HG02798 (cell line): ENCODE data around the gene SIX4.
"Not testable (repeated sequence)": the region's sequence is repeated elsewhere in the genome, so short reads cannot be mapped to it uniquely, and the experiment has no call there.

Source experiments
- ATAC-seq: cut with Tn5 transposase; IDR thresholded peaks from one replicate; pipeline ENCODE4 v1.9.1; 2021; ENCODE audit warnings: mild to moderate bottlenecking; ENCODE audit not compliant: unreplicated experiment, poor library complexity

The SIX4 gene

GRCh38 chr14:60723907-60724618 lies at the start of gene SIX4:
TSS of gene SIX4 (minus strand) at chr14:60724351. CDS start at chr14:60724074, 277 bp downstream.
- ATAC-seq: peak; percentile 66

GRCh38 chr14:60773558-60773957 lies 49.4 kb upstream of the SIX4 start:
- ATAC-seq: peak; percentile 50

- no peak for ATAC-seq
These were observed 47.0 kb upstream of the SIX4 start for GRCh38 chr14:60771117-60771516.

GRCh38 chr14:60768602-60769001 lies 44.5 kb upstream of the SIX4 start:
- ATAC-seq: no peak

GRCh38 chr14:60760644-60761364 lies 36.7 kb upstream of the SIX4 start:
- no peak for ATAC-seq

GRCh38 chr14:60760209-60760608 lies 36.1 kb upstream of the SIX4 start:
- no peak for ATAC-seq

GRCh38 chr14:60758885-60759284 lies 34.7 kb upstream of the SIX4 start:
- peak; percentile 35 for ATAC-seq

- ATAC-seq: no peak
These were observed 33.4 kb upstream of the SIX4 start for GRCh38 chr14:60757567-60758002.

GRCh38 chr14:60756847-60757246 lies 32.7 kb upstream of the SIX4 start:
- no peak for ATAC-seq

- ATAC-seq: peak; percentile 99
These were observed 29.3 kb upstream of the SIX4 start for GRCh38 chr14:60753264-60754119.

- no peak for ATAC-seq
These were observed 20.4 kb upstream of the SIX4 start for GRCh38 chr14:60744566-60744965.

- no peak for ATAC-seq
These were observed 14.8 kb upstream of the SIX4 start for GRCh38 chr14:60738843-60739508.

GRCh38 chr14:60736494-60736893 lies 12.3 kb upstream of the SIX4 start:
- no peak for ATAC-seq

GRCh38 chr14:60735416-60735815 lies 11.3 kb upstream of the SIX4 start:
- ATAC-seq: no peak

- peak; percentile 96 for ATAC-seq
These were observed 10.5 kb upstream of the SIX4 start, which contains the start of gene MNAT1 for GRCh38 chr14:60734465-60735242. TSS of gene MNAT1 (plus strand) at chr14:60734761. CDS start at chr14:60734863, 102 bp downstream.

- no peak for ATAC-seq
These were observed 8.8 kb upstream of the SIX4 start for GRCh38 chr14:60732840-60733483.

GRCh38 chr14:60731291-60731690 lies 7.1 kb upstream of the SIX4 start:
- ATAC-seq: not testable (repeated sequence)

- peak; percentile 52 for ATAC-seq
These were observed 840 bp downstream of the SIX4 start for GRCh38 chr14:60723116-60723906.
